GM18507 (cell line): ENCODE measurements around the gene MNT.

Source experiments
- DNase-seq: peaks from one replicate; pipeline ENCODE4 v3.0.0; 2011; ENCODE audit warnings: low read depth; ENCODE audit not compliant: insufficient read length; ENCODE audit errors: extremely low spot score
- FAIRE-seq: peaks from 2 replicates; lab custom pipeline; 2011; peaks lifted over from hg19 to GRCh38; lab: Jason Lieb, UNC

Gene MNT

DNA sequence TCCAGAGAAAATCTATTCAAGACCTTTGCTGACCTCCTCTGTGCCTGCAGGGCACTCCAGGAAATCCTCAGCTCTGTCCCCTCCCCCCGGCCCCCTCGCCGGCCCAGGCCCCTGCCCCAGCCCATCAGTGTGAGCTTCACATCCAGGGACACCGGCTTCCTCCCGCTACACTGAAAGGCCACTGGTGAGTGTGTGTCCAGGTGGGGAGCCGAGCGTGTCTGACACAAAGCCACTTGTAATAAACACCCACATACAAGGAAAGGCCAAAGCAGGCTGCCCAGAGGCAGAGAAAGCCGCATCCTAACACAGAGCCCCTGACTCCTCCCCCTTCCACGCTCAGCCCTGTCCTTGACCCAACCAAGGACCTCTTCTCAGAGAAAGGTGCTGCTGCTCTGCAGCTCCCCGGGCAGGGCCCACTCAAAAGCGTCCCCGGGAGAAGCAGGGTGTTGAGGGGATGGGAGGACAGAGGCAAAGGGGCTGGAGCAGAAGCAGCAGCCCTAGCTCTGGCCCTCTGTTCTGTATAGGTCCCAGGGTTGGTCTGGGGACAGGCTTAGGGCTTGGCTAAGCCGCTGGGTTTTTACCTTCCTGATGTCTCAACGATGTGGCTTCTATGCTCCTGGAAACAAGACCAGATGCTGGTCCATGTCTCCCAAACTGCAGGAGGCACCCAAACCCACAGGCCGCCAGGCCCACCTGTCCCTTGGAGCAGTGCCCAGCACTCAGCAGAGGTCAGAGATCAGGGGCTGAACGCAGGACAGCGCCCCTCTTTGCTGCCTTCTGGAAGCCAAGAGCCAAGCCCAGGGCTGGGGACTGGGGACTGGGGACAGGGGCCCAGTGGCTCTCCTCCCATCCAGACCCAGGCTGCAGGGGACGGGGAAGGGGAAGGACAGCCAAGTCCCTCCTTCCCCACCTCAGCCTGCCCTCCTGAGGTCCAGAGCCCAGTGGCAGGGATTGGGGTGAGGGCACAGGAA lies 15.3 kb downstream of the MNT start:
- DNase-seq = no peak
- no peak for FAIRE-seq

DNA sequence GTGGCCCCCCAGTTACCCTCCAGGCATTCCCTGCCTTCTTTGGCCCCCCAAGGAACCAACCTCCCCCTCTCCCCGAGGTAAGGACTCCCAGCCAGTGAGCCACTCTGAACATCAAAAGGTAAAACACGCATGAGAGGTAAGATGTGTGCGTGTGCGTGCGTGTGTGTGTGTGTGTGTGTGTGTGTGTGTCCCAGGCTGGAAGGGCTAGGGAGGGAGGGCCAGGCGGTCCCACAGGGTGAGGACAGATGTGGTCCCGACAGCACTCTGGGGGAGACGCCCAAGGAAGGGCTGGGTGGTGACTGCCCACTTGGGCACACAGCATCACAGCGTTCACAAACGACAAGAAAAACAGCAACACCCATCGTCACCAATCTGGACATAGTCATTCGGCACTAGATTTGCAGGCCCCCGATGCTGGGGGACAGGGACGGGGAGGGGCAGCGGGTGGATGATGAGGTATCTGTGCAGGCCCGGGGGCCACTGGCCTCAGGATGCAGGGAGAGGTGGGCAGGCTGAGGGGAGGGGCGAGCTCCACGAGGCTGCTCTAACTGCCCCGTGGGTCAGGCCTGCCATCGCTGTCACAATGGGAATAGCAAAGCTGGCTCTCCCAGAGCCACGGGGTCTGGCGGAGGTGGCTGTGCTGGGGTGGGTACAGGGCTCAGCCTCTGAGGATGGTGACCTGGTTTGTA lies 16.3 kb downstream of the MNT start:
- no peak for FAIRE-seq
- no peak for DNase-seq

DNA sequence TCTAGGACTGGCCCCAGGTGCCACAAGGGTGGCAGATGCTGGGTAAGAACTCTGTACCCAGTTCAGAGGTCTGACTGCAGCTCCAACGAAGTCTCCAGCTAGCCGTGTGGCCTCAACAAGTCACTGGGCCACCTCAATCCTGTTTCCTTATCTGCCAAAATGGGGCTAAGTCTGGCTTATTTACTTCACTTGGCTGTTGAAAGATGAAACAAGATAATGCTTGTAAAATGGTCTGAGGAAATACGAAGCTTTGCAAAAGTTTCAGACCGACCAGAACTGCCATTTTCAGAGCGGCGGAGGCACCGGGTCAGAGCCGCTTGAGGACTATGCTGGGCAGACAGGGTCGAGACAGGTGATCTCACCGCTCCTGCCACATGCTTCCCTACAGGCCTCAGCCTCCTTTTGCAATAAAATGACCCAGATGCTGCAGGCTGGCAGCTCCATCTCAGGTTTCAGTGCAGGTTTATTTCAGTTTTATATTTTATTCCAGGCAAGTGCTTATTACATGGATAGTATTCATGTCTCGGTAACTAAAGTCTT lies 17.2 kb downstream of the MNT start:
- no peak for DNase-seq
- FAIRE-seq = no peak

DNA sequence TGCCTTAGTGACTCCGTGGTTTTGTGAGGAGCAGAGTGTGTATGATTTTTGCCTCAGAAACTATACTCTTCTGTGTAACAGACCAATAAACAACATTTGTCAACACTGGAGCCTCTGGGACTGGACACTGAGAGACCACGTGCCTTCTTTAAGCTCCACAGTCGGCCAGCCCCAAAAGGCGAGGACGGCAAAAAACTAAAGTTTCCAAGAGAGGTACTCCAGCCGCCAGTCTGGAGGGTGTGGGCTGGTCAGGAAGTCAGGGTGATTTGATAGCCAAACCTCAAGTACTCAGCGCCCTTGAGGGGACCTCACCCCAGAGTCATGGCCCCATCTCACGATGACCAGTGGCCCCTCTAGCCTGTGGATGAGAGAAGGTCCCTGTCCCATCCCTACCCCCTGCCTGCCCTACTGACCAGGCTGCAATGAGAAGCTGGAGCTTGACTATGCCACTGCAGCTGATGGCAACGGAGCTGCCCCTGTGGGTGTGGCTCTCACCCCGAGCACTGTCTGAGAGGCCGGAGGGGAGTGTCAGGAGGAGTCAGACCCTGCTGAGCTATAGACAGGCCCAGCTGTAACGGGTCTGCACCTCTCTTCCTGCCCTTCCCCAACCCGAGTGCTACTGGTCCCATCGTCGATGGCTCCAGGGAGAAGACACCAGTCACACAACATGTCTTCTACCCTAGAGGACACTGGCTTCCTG lies 19.8 kb downstream of the MNT start:
- DNase-seq (no peak), FAIRE-seq (no peak)

DNA sequence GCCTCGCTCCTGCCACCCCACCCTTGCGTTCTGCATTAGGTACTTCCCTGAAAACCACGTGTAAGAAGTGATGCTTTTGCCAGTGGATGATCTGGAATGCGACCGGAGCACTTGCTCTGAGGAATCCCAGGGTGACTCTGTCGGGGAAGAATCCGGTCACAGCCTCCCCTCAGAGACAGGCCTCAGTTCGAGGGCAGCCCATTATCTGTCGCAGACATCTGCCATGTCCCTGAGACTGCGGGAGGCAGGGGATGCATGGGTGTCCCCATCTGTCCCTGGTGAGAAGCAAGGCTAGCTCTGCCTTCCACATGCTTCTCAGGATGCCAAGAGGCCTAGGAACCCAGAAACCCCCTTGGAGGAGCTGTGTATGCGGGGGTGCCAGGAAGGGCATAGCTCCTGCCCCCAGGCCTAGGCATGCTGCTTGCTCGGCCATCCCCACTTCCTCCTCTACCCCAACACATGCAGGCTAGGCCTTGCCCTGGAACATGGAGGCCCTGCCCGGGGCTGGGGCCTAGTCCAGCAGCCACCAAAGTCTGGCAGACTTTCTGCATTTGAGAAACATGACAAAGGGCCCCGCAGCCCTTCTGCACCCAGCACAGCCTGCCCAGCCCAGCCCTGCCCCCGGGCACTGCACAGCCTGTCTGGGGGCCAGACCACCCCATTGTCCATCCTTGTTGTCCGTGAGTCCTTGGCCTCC lies 20.5 kb downstream of the MNT start:
- DNase-seq (no peak), FAIRE-seq (no peak)

DNA sequence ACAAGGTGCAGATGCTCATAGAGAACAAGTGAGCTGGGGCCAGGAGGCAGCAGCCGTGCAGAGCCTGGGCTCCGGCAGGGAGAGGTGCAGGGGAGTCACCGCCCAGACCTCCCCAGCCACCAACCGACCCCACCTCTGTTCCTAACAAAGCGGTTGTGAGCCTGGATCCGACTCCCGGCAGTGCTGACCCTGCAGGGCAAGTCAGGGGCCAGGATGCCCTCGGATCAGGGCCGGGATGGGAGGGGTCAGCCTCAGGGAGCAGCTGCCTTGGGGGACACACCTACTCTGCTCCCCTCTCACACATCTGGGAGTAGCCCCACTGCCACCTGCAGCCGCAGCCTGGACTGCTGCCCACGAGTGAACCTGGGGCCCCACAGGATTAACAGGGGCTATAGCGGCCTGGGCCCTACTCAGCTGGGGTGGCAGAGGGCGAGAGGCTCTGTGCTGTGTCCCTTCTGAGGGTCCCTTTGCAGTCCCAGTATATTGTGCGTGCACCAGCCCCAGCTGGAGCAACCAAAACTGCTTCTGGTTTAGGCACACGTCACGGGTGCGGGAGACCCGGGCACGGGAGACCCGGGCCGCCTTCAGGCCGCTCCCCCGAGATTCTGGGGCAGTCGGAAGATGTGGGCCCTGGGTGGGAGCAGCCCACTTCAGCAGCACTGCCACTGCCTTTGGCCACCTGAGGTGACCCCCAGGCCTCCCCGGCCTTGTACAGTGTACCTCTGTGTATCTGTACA lies 21.2 kb downstream of the MNT start:
- DNase-seq = no peak
- FAIRE-seq = no peak

DNA sequence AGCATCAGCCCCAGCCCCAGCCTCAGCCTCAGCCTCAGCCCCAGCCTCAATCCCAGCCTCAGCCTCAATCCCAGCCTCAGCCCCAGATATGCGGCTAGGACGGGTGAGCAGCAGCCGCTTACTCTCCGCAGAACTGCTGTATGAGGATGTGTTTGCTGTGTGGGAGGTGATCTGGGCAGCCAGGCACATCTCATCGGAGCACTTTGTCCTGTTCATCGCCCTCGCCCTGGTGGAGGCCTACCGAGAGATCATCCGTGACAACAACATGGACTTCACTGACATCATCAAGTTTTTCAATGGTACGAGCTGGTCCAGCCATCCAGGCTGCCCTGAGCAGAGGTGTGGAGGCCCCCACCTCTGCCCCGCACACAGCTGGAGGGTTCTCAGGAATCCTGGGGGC lies 22.0 kb downstream of the MNT start:
- no peak for DNase-seq
- no peak for FAIRE-seq

DNA sequence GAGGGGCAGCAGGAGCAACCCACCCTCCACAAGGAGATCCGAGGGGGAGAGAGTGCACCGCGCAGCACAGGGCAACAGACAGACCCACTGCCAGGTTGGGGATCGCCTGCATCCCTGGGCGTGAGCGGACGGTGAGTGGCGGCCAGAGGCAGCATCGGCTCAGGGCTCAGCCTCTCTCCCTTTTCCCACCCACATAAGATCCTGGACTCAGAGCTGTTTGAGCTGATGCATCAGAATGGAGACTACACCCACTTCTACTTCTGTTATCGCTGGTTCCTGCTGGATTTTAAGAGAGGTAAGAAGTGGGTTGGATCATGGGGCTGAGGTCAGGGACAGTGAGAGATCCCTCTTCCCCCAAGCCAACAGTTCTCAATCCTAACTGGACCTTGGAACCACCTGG lies 23.2 kb downstream of the MNT start:
- FAIRE-seq = no peak

DNA sequence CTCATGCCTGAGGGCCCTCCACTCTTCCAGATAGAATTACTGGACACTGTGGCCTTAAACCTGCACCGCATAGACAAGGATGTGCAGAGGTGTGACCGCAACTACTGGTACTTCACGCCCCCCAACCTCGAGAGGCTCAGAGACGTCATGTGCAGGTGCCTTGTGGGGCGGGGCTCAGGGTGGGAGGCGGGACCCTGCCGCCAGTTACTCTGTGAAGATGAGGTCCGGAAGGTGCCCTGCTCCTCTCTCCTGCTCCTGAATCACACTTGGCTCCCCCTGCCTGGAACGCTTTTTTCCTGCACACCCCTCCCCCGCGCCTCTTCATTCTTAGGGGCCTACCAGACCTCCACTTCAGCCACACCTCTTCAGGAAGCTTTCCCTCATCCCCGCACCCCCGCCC lies 24.8 kb downstream of the MNT start:
- FAIRE-seq = no peak
- no peak for DNase-seq

More for the DNA sequence above, 23.2 kb downstream of the MNT start:
- DNase-seq = no peak

DNA sequence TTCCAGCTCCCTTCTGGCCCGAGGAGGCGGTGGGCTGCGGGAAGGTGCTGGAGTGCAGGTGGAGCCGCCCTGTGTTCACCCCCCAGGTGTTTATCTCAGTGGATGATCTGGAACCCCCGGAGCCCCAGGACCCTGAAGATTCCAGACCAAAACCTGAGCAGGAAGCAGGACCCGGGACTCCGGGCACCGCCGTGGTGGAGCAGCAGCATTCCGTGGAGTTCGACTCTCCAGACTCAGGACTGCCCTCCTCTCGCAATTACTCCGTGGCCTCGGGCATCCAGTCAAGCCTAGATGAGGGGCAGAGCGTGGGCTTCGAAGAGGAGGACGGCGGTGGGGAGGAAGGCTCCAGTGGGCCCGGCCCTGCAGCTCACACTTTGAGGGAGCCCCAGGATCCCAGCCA lies 25.5 kb downstream of the MNT start:
- FAIRE-seq = no peak
- DNase-seq = no peak

DNA sequence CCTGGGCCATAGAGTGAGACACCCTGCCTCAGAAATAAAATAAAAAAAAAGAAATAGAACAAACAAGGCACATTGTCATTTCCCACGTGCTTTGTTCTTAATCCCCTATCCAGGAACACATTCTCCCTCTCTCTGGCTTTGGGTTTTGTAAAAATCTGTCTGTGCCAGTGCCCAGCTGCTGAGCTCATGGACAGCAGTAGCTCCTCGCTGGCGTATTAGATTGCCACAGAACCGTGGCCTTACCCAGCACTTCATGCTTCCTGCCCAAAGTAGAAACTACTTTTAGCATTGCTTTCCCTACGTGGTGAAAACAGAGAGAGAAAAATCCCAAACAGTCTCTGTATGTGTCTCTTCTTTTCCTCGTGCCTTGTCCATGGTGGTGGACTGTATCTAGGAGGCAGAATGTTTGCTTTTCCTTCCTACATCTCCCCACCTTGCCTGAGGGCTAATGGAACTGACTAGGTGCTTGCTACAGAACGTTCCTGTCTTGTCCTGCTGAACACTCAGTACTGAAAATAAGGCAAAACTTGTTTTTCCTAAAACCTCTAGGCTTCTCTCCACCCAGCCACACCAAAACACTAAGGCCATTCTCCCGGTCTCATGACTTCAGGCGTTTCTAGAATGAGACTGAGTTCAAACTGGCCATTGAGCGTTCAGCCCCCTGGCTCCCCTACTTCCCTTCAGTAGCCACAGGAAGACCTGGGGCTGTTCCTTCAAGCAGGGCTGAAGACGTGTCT lies 26.1 kb downstream of the MNT start:
- DNase-seq = no peak

DNA sequence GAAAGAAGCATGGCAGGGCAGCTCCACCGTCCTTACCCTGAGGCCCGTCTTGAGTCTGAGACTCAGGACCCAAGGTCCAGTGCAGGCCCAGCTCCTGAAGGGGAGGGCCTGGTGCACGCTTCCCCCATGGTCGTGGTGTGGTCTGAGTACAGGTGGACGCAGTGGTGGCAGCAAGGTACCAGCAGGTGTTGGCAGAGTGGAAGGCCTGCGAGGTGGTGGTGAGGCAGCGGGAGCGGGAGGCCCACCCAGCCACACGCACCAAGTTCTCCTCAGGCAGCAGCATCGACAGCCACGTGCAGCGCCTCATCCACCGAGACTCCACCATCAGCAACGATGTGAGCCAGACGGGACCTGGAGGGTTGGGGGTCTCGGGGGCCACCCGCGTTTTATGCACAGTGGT lies 27.7 kb downstream of the MNT start:
- no peak for FAIRE-seq
- no peak for DNase-seq

More for the DNA sequence above, 26.1 kb downstream of the MNT start:
- no peak for FAIRE-seq

DNA sequence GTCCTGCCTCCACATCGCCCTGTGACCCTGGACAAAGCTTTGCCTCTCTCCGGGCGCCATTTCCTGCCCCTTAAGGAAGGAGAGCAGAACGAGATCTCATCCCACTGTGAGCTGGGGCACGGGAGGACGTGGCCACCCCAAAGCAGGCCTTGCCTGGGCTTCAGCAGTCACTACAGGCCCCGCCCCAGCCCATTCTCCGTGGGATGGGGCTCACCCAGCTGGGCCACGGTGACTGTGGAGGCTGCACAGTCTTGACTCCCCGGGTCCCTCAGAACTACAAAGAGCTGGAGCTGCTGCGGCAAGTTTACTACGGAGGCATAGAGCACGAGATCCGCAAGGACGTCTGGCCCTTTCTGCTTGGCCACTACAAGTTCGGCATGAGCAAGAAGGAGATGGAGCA lies 28.2 kb downstream of the MNT start:
- DNase-seq (no peak), FAIRE-seq (no peak)

DNA sequence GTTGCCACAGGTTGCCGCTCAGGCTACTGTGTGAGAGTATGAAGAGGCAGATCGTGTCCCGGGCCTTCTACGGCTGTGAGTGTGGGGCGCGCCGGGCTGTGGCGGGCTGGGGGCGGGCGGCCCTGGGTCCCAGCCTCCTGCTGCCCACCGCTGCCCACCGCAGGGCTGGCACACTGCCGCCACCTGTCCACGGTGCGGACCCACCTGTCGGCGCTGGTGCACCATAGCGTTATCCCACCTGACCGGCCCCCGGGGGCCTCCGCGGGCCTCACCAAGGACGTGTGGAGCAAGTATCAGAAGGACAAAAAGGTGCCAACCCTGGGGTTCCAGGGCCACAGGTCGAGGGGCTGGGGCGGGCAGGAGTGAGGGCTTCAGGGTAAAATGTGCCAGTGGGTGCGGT lies 28.7 kb downstream of the MNT start:
- FAIRE-seq (no peak), DNase-seq (no peak)

DNA sequence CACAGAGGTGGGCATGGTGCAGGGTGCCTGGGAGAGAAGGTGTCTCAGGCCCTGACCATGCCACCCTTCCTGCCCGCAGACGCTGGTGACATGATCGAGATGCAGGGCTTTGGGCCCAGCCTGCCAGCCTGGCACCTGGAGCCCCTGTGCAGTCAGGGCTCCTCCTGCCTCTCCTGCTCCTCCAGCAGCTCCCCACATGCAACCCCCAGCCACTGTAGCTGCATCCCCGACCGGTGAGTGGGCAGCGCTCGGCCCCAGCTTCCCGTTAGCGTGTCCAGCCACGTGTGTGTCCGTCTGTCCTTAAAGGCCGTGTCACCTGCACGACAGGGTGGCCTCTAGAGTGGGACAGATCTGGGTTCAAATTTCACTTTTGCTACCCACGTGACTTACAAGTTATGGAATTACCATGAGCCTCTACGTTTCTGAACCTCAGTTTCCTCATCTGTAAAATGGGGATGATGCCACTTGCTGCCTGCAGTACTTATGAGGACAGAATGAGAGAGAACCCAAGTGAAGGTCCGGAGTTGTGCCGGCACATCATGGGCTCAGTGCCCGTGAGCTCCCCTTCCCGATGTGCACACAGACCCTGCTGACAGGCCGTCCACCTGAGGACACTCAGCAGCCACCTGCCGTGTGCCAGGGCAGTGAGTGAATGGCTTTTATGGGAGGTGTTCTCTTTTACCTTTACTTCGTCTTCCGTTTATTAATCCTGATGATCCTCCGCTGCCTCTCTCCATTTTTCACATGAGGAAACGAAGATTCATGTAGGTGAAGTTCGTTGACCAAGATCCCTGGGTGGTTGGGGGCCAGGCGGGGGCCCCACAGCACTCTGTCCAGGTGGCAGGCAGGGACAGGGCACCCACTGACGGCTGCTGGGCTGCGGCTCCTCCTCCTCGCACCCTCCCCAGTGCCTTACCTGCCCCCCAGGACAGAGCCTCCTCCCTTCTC lies 29.4 kb downstream of the MNT start:
- DNase-seq (no peak), FAIRE-seq (no peak)

DNA sequence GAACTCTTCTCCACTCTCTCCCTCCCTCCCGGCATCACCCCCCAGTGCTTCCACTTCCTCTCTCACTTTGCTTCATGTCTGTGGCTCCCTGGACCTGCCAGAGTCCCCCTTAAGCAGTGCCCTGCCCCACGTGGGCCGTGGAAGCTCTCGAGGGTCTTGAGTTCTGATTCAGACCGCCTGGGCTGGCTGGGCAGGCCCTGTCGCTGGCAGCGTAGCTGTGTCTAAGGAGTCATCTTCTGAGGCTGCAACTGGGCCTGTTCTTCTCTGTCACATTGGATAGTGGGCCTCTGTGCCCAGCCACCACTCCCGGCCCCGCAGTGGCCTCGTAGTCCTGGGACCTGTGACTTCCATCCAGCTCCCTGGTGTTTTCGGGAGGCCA lies 30.7 kb downstream of the MNT start:
- FAIRE-seq (no peak), DNase-seq (no peak)

DNA sequence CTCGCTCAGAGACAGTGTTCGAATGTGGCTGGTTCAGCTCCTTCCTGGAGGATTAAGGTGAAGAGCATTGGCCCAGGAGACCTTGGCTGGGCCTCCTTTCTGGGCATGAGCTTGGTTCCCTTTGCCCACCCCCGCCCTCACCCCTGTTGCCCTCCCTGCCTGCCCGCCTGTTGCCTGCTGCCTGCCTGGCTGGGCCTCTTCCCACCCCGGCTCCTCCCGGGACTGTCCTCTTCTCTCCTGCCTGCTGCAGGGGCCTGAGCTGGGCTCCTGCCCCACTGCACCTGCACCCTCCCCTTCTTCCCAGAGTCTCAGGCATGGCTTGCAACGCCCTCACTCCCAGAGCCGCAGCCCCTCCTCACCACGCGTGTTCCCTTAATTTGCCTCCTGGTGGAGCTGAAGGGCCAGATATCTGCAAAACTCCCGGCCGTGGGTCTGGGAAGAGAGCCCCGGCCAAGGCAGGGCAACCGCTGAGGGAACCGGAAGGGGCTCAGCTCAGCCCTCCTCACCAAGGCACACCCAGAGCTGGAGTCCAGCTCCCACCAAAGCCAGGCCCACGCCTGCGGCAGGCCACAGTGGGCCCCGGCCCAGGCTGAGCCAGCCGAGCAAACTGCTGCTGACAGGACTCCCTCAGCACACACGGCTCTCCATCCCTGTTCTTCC lies 31.2 kb downstream of the MNT start:
- no peak for DNase-seq
- FAIRE-seq = no peak
